Activated naive CD4-positive, alpha-beta T cell treated with anti-CD3 and anti-CD28 coated beads, Interleukin-2, amount 10 ng/mL, durations not matched to agents 7 days and 5 days (primary cell): ENCODE data around the gene NEUROG2.
"Not testable (repeated sequence)": the region's sequence is repeated elsewhere in the genome, so short reads cannot be mapped to it uniquely, and the experiment has no call there.

Experiments used
- CTCF ChIA-PET: fragments of 350-600 bp; sonication (Branson Sonifier 250); formaldehyde crosslinking; loops from one replicate; lab custom pipeline; 2021; ENCODE audit warnings: antibody characterized with exemption; lab: Charles Lee
- DNase-seq: peaks from one replicate; pipeline ENCODE4 v3.0.0-alpha.2; 2020
- H3K27ac Mint-ChIP-seq: one replicate; pipeline ENCODE4 v1.8.0; 2021; ENCODE audit warnings: mild to moderate bottlenecking, moderate library complexity, mixed read lengths
- H3K27me3 Mint-ChIP-seq: one replicate; pipeline ENCODE4 v1.8.0; 2021; ENCODE audit warnings: mild to moderate bottlenecking, mixed read lengths
- H3K36me3 Mint-ChIP-seq: one replicate; pipeline ENCODE4 v1.8.0; 2021; ENCODE audit warnings: mixed read lengths
- H3K4me1 Mint-ChIP-seq: one replicate; pipeline ENCODE4 v1.8.0; 2021; ENCODE audit warnings: mixed read lengths
- H3K4me3 Mint-ChIP-seq: one replicate; pipeline ENCODE4 v1.8.0; 2021; ENCODE audit warnings: mild to moderate bottlenecking, moderate library complexity, mixed read lengths
- H3K9me3 Mint-ChIP-seq: one replicate; pipeline ENCODE4 v1.8.0; 2021; ENCODE audit warnings: mixed read lengths

The NEUROG2 gene

GRCh38 chr4:112490808-112491207 is 25.2 kb downstream of the NEUROG2 start:
- H3K36me3 Mint-ChIP-seq, CTCF ChIA-PET: not testable (repeated sequence)

GRCh38 chr4:112485930-112486329 is 30.1 kb downstream of the NEUROG2 start:
- Mint-ChIP-seq H3K4me1 (no peaks in the 10 kb centered on the region), H3K27ac (no peak overlapping the region), H3K9me3 (peaks cover 11% of the 10 kb centered on the region), H3K27me3 (no peaks in the 10 kb centered on the region), H3K4me3 (no peak overlapping the region), H3K36me3 (no peaks in the 10 kb centered on the region)
- CTCF ChIA-PET: no interaction called here
- no peak for DNase-seq

More at GRCh38 chr4:112490808-112491207, 25.2 kb downstream of the NEUROG2 start:
- not testable (repeated sequence) for H3K27me3 Mint-ChIP-seq, H3K27ac Mint-ChIP-seq, H3K4me1 Mint-ChIP-seq, DNase-seq, H3K4me3 Mint-ChIP-seq
- peaks cover 12% of the 10 kb centered on the region for H3K9me3 Mint-ChIP-seq

- CTCF ChIA-PET: no interaction called here
- DNase-seq: no peak
- no peak overlapping the region for H3K27ac Mint-ChIP-seq
Measured at GRCh38 chr4:112473985-112474384, 42.0 kb downstream of the NEUROG2 start.

GRCh38 chr4:112472318-112472717 is 43.7 kb downstream of the NEUROG2 start:
- DNase-seq: no peak
- H3K36me3 Mint-ChIP-seq: no peaks in the 10 kb centered on the region
- H3K4me3 Mint-ChIP-seq: no peak overlapping the region
- H3K27me3 Mint-ChIP-seq: peaks cover 8% of the 10 kb centered on the region
- H3K4me1 Mint-ChIP-seq: no peaks in the 10 kb centered on the region
- no peaks in the 10 kb centered on the region for H3K9me3 Mint-ChIP-seq
- CTCF ChIA-PET: no interaction called here
- H3K27ac Mint-ChIP-seq: no peak overlapping the region

More at GRCh38 chr4:112473985-112474384, 42.0 kb downstream of the NEUROG2 start:
- no peaks in the 10 kb centered on the region for H3K36me3 Mint-ChIP-seq
- no peaks in the 10 kb centered on the region for H3K9me3 Mint-ChIP-seq
- no peak overlapping the region for H3K4me3 Mint-ChIP-seq
- no peaks in the 10 kb centered on the region for H3K4me1 Mint-ChIP-seq
- H3K27me3 Mint-ChIP-seq: peaks cover 8% of the 10 kb centered on the region
